B cell (primary cell): ENCODE measurements around the gene SHLD1. TPM values are rescaled to one million over a fixed set of nuclear protein-coding genes. Genes with fewer than 3 reads are reported as not detected.

Source experiments
- ATAC-seq: fragments of 200-7000 bp; cut with Tn5 transposase; one replicate; pipeline ENCODE4 v1.10.0; 2021; ENCODE audit warnings: low read depth, mild to moderate bottlenecking, moderate number of reproducible peaks, moderate library complexity
- CTCF ChIA-PET: fragments of 350-600 bp; sonication (Branson Sonifier 250); formaldehyde crosslinking; loops from one replicate; lab custom pipeline; 2021; ENCODE audit warnings: antibody characterized with exemption, inconsistent platforms; lab: Charles Lee
- POLR2A ChIA-PET: fragments of 350-600 bp; sonication (Branson Sonifier 250); formaldehyde crosslinking; loops from one replicate; lab custom pipeline; 2021; ENCODE audit warnings: antibody characterized with exemption; lab: Charles Lee
- DNase-seq: peaks from one replicate; pipeline ENCODE4 v3.0.0; 2013
- H2AFZ ChIP-seq: 2 replicates; pipeline ENCODE4 v1.6.1; 2012; ENCODE audit warnings: mild to moderate bottlenecking, low read depth, low read length; ENCODE audit not compliant: insufficient read depth, poor library complexity, severe bottlenecking
- H3K27ac ChIP-seq, 2 donors: 1 replicate in 1 of 2; 2 replicates in 1 of 2; pipeline ENCODE4 v1.5.1; 2012 to 2013; ENCODE audit warnings: low read length in 2 of 2, mild to moderate bottlenecking in 2 of 2, moderate library complexity in 1 of 2
- H3K27me3 ChIP-seq, 4 experiments: fragments of 200-600 bp in 1 of 4; sonication (generic) in 1 of 4; replicated peaks in 1 of 4; 1 replicate in 2 of 4; 2 replicates in 2 of 4; pipeline versions ENCODE4 v1.6.1 to v1.7.0; 2013 to 2016; ENCODE audit warnings: low read length in 3 of 4, mild to moderate bottlenecking in 2 of 4, mixed read lengths in 1 of 4, moderate library complexity in 1 of 4; ENCODE audit not compliant: insufficient read depth in 4 of 4, control insufficient read depth in 3 of 4; ENCODE audit errors: control extremely low read depth in 1 of 4
- H3K36me3 ChIP-seq, 2 experiments: replicated peaks in 1 of 2; 1 replicate in 1 of 2; 2 replicates in 1 of 2; pipeline versions ENCODE4 v1.6.1 to v1.7.1; 2013; ENCODE audit warnings: low read length in 1 of 2; ENCODE audit not compliant: insufficient read depth in 2 of 2, control insufficient read depth in 1 of 2; ENCODE audit errors: control extremely low read depth in 1 of 2, extremely low read depth in 1 of 2
- H3K4me1 ChIP-seq, 2 donors: fragments of 200-600 bp in 1 of 2; sonication (generic) in 1 of 2; 1 replicate in 1 of 2; 2 replicates in 1 of 2; pipeline versions ENCODE4 v1.5.1 to v1.6.1; 2013 to 2017; ENCODE audit warnings: low read length in 2 of 2; ENCODE audit not compliant: control insufficient read depth in 2 of 2, insufficient read depth in 2 of 2
- H3K4me2 ChIP-seq: replicated peaks from 2 replicates; pipeline ENCODE3; 2012; ENCODE audit warnings: mild to moderate bottlenecking, low read depth, low read length; ENCODE audit not compliant: poor library complexity, severe bottlenecking
- H3K4me3 ChIP-seq, 5 experiments: fragments of 200-600 bp in 1 of 5; sonication (generic) in 1 of 5; 1 replicate in 3 of 5; 2 replicates in 2 of 5; pipeline versions ENCODE4 v1.5.1 to v1.7.0; 2011 to 2016; ENCODE audit warnings: low read length in 4 of 5, mild to moderate bottlenecking in 4 of 5, low read depth in 2 of 5, control low read depth in 1 of 5, moderate library complexity in 1 of 5; ENCODE audit not compliant: insufficient read depth in 1 of 5; ENCODE audit errors: control extremely low read depth in 1 of 5, extremely low read depth in 1 of 5
- H3K79me2 ChIP-seq: fragments of 200-600 bp; sonication (generic); one replicate; pipeline ENCODE4 v1.6.0; 2016; ENCODE audit warnings: low read length; ENCODE audit not compliant: control insufficient read depth, insufficient read depth
- H3K9ac ChIP-seq: fragments of 200-600 bp; sonication (generic); 2 replicates; pipeline ENCODE4 v1.6.1; 2017; ENCODE audit warnings: mild to moderate bottlenecking, low read length, moderate library complexity
- H3K9me3 ChIP-seq, 3 donors: one replicate each; pipeline versions ENCODE4 v1.6.1 to v1.7.1; 2013; ENCODE audit warnings: low read length in 2 of 3; ENCODE audit not compliant: control insufficient read depth in 2 of 3, insufficient read depth in 1 of 3; ENCODE audit errors: control extremely low read depth in 1 of 3
- H4K20me1 ChIP-seq: 2 replicates; pipeline ENCODE4 v1.6.0; 2012; ENCODE audit warnings: mild to moderate bottlenecking, low read length; ENCODE audit not compliant: insufficient read depth, control insufficient read depth, poor library complexity, severe bottlenecking
- H3K27ac Mint-ChIP-seq: one replicate; pipeline ENCODE4 v1.8.0; 2021; ENCODE audit warnings: mixed read lengths
- H3K27me3 Mint-ChIP-seq: one replicate; pipeline ENCODE4 v1.8.0; 2021; ENCODE audit warnings: mixed read lengths
- H3K4me1 Mint-ChIP-seq: one replicate; pipeline ENCODE4 v1.8.0; 2021; ENCODE audit warnings: mixed read lengths
- H3K4me3 Mint-ChIP-seq: one replicate; pipeline ENCODE4 v1.8.0; 2021; ENCODE audit warnings: mixed read lengths
- H3K9me3 Mint-ChIP-seq: one replicate; pipeline ENCODE4 v1.8.0; 2022; ENCODE audit warnings: mixed read lengths; ENCODE audit not compliant: insufficient read depth
- EZH2 ChIP-seq: IDR thresholded peaks from 2 replicates; pipeline ENCODE4 v1.6.1; 2012; ENCODE audit warnings: borderline replicate concordance, low read depth, mild to moderate bottlenecking, moderate library complexity, low read length; ENCODE audit not compliant: insufficient read depth, poor library complexity, severe bottlenecking
- WGBS: methylation state at CpG from one replicate; pipeline ENCODE4 v1.1.5; 2013; ENCODE audit warnings: missing lambda C conversion rate; ENCODE audit not compliant: insufficient coverage; 5-methylcytosine and 5-hydroxymethylcytosine counted together
- intact Hi-C: fragments of 100-400 bp; cut with micrococcal nuclease; formaldehyde crosslinking; loops from one replicate; pipeline ENCODE4 v1.10.0; 2022
- polyA plus RNA-seq: library from polyadenylated mRNA; depleted of rRNA; stranded (reverse); fragments of >200 nt; gene quantifications from 2 replicates; pipeline ENCODE4 v1.2.3, GENCODE V29; 2012
- total RNA-seq, 2 donors: library from RNA; stranded (reverse); fragments of 120-200 nt in 1 of 2; gene quantifications; 1 replicate in 1 of 2; 2 replicates in 1 of 2; pipeline versions ENCODE4 v1.2.3 to v1.2.4, GENCODE V29; 2013 to 2022
- TF ChIP-seq, protein P1 (sequence below): fragments of 200-600 bp; IDR thresholded peaks from one replicate; pipeline ENCODE4 v1.8.0; 2022; ENCODE audit warnings: antibody characterized with exemption, mild to moderate bottlenecking

Gene SHLD1
- total and polyA plus RNA-seq, 2 donors (not counting 1 experiment from before 2014, with no cell fraction given): 15.4 to 18.5 TPM

DNA sequence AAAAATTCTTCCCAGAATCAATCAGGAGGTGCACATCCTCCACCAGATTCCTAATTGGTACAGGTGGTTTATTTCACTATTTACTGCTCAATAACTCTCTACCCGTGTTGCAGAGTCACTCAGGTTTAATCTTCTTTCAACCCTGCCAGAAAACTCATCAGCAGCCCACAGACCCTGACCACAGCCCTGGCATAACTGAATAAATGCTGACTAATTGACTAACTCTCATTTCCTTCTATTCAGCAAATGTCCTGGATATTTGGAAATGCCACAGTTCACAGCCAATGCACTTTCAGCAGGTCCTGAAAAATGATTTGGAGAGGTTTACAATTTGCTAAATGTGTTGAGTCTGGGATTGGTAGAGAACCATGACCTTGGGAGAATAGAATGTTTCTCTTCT is 137.8 kb downstream of the SHLD1 start:
- H3K4me1 Mint-ChIP-seq: no peaks in the 10 kb centered on the region
- CTCF ChIA-PET: no interaction called here
- H3K4me3 Mint-ChIP-seq: no peak overlapping the region
- Histone ChIP-seq H2AFZ (no peak overlapping the region), H4K20me1 (no peaks in the 10 kb centered on the region), H3K9ac (no peak overlapping the region), H3K4me1 (no peaks in the 10 kb centered on the region), H3K27me3 (peaks cover 0 to 8% (median 2%) of the 10 kb centered on the region in 4 experiments), H3K79me2 (no peaks in the 10 kb centered on the region), H3K36me3 (no peaks in the 10 kb centered on the region), H3K4me3 (no peak overlapping the region), H3K9me3 (no peaks in the 10 kb centered on the region), H3K4me2 (no peak overlapping the region), H3K27ac (no peak overlapping the region)
- intact Hi-C loops: no loop called here
- no peaks in the 10 kb centered on the region for H3K9me3 Mint-ChIP-seq
- H3K27me3 Mint-ChIP-seq: peaks cover 32% of the 10 kb centered on the region
- 0% methylated on average over 1 of the region's 1 CpG for WGBS
- no peak overlapping the region for H3K27ac Mint-ChIP-seq
- TF ChIP-seq EZH2: no peak
- TF ChIP-seq, protein P1, sequence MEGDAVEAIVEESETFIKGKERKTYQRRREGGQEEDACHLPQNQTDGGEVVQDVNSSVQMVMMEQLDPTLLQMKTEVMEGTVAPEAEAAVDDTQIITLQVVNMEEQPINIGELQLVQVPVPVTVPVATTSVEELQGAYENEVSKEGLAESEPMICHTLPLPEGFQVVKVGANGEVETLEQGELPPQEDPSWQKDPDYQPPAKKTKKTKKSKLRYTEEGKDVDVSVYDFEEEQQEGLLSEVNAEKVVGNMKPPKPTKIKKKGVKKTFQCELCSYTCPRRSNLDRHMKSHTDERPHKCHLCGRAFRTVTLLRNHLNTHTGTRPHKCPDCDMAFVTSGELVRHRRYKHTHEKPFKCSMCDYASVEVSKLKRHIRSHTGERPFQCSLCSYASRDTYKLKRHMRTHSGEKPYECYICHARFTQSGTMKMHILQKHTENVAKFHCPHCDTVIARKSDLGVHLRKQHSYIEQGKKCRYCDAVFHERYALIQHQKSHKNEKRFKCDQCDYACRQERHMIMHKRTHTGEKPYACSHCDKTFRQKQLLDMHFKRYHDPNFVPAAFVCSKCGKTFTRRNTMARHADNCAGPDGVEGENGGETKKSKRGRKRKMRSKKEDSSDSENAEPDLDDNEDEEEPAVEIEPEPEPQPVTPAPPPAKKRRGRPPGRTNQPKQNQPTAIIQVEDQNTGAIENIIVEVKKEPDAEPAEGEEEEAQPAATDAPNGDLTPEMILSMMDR: no peak
- no peak for DNase-seq
- no peak for ATAC-seq
- POLR2A ChIA-PET: no interaction called here

GRCh38 chr20:5890773-5891441 is 140.7 kb downstream of the SHLD1 start:
- no peaks in the 10 kb centered on the region for H4K20me1 ChIP-seq
- no peaks in the 10 kb centered on the region for H3K4me1 ChIP-seq
- TF ChIP-seq, protein P1: no peak
- no peak for TF ChIP-seq EZH2
- H3K27ac Mint-ChIP-seq: no peak overlapping the region
- DNase-seq (no peak), ATAC-seq (no peak)
- H3K4me3 ChIP-seq: no peak overlapping the region
- H3K79me2 ChIP-seq: no peaks in the 10 kb centered on the region
- H3K4me3 Mint-ChIP-seq: no peak overlapping the region
- peaks cover 46% of the 10 kb centered on the region for H3K27me3 Mint-ChIP-seq
- no peaks in the 10 kb centered on the region for H3K9me3 ChIP-seq
- CTCF ChIA-PET: no interaction called here
- H3K27me3 ChIP-seq: peaks cover 0 to 14% (median 5%) of the 10 kb centered on the region in 4 experiments
- H3K4me2 ChIP-seq: no peak overlapping the region
- H3K36me3 ChIP-seq: no peaks in the 10 kb centered on the region
- no peak overlapping the region for H2AFZ ChIP-seq
- 92% methylated on average over 9 of the region's 10 CpGs for WGBS
- no peak overlapping the region for H3K27ac ChIP-seq
- POLR2A ChIA-PET: no interaction called here
- H3K4me1 Mint-ChIP-seq: no peaks in the 10 kb centered on the region
- no peaks in the 10 kb centered on the region for H3K9me3 Mint-ChIP-seq
- intact Hi-C loops: no loop called here
- no peak overlapping the region for H3K9ac ChIP-seq
